GM23338 (cell line): ENCODE data around the gene TSPAN32.

ENCODE experiments used
- CREB1 ChIP-seq: fragments of 250-450 bp; sonication (Bioruptor Pico); IDR thresholded peaks from 2 replicates; pipeline ENCODE4 v1.5.0; 2020; ENCODE audit warnings: low read depth, mild to moderate bottlenecking, moderate library complexity
- ETS1 ChIP-seq: IDR thresholded peaks from 2 replicates; pipeline ENCODE4 v1.6.1; 2016; ENCODE audit warnings: antibody characterized with exemption
- EZH2 ChIP-seq: fragments of 200-600 bp; sonication (generic); IDR thresholded peaks from one replicate; pipeline ENCODE4 v1.8.0; 2017; ENCODE audit warnings: antibody characterized with exemption, mild to moderate bottlenecking, low read depth; ENCODE audit not compliant: unreplicated experiment
- EZH2phosphoT487 ChIP-seq: fragments of 200-600 bp; sonication (generic); IDR thresholded peaks from one replicate; pipeline ENCODE4 v1.8.1; 2018; ENCODE audit warnings: antibody characterized with exemption; ENCODE audit not compliant: unreplicated experiment
- JUNB ChIP-seq: IDR thresholded peaks from one replicate; pipeline ENCODE4 v1.6.1; 2016; ENCODE audit warnings: antibody characterized with exemption; ENCODE audit not compliant: unreplicated experiment
- NANOG ChIP-seq: IDR thresholded peaks from 2 replicates; pipeline ENCODE4 v1.6.1; 2016; ENCODE audit warnings: antibody characterized with exemption, borderline replicate concordance
- POLR2AphosphoS5 ChIP-seq: IDR thresholded peaks from 2 replicates; pipeline ENCODE4 v1.6.1; 2016; ENCODE audit warnings: antibody characterized with exemption, low read depth
- REST ChIP-seq: IDR thresholded peaks from one replicate; pipeline ENCODE4 v1.6.1; 2018; ENCODE audit warnings: antibody characterized with exemption; ENCODE audit not compliant: unreplicated experiment
- STAT1 ChIP-seq: IDR thresholded peaks from one replicate; pipeline ENCODE4 v1.6.1; 2016; ENCODE audit warnings: antibody characterized with exemption; ENCODE audit not compliant: unreplicated experiment
- ZNF114 ChIP-seq: fragments of 250-450 bp; sonication (Bioruptor Pico); IDR thresholded peaks from 2 replicates; pipeline ENCODE4 v1.5.0; 2020; ENCODE audit warnings: mild to moderate bottlenecking, moderate library complexity
- ZNF331 ChIP-seq: fragments of 250-450 bp; sonication (Bioruptor Pico); IDR thresholded peaks from 2 replicates; pipeline ENCODE4 v1.5.0; 2020; ENCODE audit warnings: low read depth, mild to moderate bottlenecking, moderate library complexity
- TF ChIP-seq, protein P1 (sequence below), 2 experiments: fragments of 200-600 bp in 1 of 2; sonication (generic) in 1 of 2; conservative IDR thresholded peaks; 2 replicates each; pipeline versions ENCODE4 v1.5.1 to v1.6.1; 2016 to 2017; ENCODE audit warnings: antibody characterized with exemption in 2 of 2, low read depth in 2 of 2, mild to moderate bottlenecking in 2 of 2, moderate library complexity in 1 of 2

- TF ChIP-seq, protein P1, sequence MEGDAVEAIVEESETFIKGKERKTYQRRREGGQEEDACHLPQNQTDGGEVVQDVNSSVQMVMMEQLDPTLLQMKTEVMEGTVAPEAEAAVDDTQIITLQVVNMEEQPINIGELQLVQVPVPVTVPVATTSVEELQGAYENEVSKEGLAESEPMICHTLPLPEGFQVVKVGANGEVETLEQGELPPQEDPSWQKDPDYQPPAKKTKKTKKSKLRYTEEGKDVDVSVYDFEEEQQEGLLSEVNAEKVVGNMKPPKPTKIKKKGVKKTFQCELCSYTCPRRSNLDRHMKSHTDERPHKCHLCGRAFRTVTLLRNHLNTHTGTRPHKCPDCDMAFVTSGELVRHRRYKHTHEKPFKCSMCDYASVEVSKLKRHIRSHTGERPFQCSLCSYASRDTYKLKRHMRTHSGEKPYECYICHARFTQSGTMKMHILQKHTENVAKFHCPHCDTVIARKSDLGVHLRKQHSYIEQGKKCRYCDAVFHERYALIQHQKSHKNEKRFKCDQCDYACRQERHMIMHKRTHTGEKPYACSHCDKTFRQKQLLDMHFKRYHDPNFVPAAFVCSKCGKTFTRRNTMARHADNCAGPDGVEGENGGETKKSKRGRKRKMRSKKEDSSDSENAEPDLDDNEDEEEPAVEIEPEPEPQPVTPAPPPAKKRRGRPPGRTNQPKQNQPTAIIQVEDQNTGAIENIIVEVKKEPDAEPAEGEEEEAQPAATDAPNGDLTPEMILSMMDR (conservative IDR thresholded peaks at IDR 0.05; ENCODE audit: low read depth in 2 of 2) = 0 out of 4 replicates have a peak, but pooled peaks of 1 of the 2 experiments have one; percentile 9
- TF ChIP-seq POLR2AphosphoS5 (no peak), EZH2 (no peak), REST (no peak), STAT1 (no peak), EZH2phosphoT487 (no peak), JUNB (no peak), CREB1 (CRISPR knock-in tag) (no peak), ETS1 (no peak), NANOG (no peak), ZNF331 (CRISPR knock-in tag) (no peak), ZNF114 (no peak)
These were observed 30.8 kb upstream of the TSPAN32 start for GRCh38 chr11:2271077-2271326.
